ENCODE measurements around the gene ZFYVE21. TPM values are rescaled to one million over a fixed set of nuclear protein-coding genes. Genes with fewer than 3 reads are reported as not detected.

ZFYVE21 gene
- total RNA-seq, 1 donor = 47.0 TPM

- TF ChIP-seq CTCF (IDR thresholded peaks at IDR 0.05; ENCODE audit: insufficient read depth, low read length) = no peak
- H3K4me3 ChIP-seq (ENCODE audit: low read depth, low read length) = no peak overlapping the region
- DNase-seq (ENCODE audit: low read depth) = no peak
These were observed 25.5 kb downstream of the ZFYVE21 start for GRCh38 chr14:103740991-103741689.

- DNase-seq (ENCODE audit: low read depth) = no peak
- TF ChIP-seq CTCF (IDR thresholded peaks at IDR 0.05; ENCODE audit: insufficient read depth, low read length) = no peak
- H3K4me3 ChIP-seq (ENCODE audit: low read depth, low read length) = no peak overlapping the region
These were observed 26.3 kb downstream of the ZFYVE21 start for GRCh38 chr14:103741876-103742275.

- H3K4me3 ChIP-seq (ENCODE audit: low read depth, low read length) = no peak overlapping the region
- no peak for TF ChIP-seq CTCF (IDR thresholded peaks at IDR 0.05; ENCODE audit: insufficient read depth, low read length)
These were observed 27.1 kb downstream of the ZFYVE21 start for GRCh38 chr14:103742499-103743255.

DNA sequence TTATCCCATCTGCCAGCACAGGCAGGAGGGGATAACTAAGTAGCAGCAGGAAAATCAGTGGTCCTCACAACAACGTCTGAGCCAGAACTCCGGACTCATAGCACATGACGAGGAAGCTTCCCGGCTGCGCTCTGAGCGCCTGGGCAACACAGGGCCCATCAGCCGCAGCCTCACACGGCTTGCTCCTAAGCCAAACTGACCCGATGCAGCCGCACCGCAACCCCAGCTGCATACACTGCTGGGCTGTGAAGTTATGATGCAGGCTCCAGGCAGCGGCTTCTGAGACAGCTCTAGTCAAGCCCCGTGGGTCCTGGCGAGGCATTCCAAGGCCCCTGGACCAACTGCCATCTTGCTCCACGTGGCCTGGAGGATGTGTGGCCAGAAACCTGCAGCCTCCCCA lies 28.1 kb downstream of the ZFYVE21 start:
- H3K4me3 ChIP-seq (ENCODE audit: low read depth, low read length) = no peak overlapping the region
- no peak for DNase-seq (ENCODE audit: low read depth)
- TF ChIP-seq CTCF (IDR thresholded peaks at IDR 0.05; ENCODE audit: insufficient read depth, low read length) = no peak

More at GRCh38 chr14:103742499-103743255, 27.1 kb downstream of the ZFYVE21 start:
- no peak for DNase-seq (ENCODE audit: low read depth)

GRCh38 chr14:103744621-103745395 lies 29.2 kb downstream of the ZFYVE21 start:
- no peak for DNase-seq (ENCODE audit: low read depth)
- no peak for TF ChIP-seq CTCF (IDR thresholded peaks at IDR 0.05; ENCODE audit: insufficient read depth, low read length)
- H3K4me3 ChIP-seq (ENCODE audit: low read depth, low read length) = no peak overlapping the region

DNA sequence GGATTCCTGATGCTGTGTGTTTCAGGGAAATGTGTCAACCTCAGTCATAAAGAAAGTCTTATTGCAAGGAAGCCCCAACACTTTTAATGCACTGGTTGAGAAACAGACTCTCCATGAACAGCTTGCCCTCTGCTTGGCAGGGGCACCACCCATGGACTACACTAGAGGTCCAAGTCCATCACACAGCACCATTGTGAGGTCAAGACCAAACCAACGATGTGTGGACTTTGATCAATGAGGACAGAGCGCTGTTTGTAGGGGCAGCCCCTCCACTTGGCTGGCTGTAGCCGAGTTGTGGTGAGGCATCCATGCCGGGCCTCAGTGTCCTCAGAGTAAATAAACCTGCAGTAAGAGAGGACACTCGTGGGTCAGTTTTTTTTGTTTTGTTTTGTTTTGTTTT lies 29.8 kb downstream of the ZFYVE21 start:
- H3K4me3 ChIP-seq (ENCODE audit: low read depth, low read length) = no peak overlapping the region
- DNase-seq (ENCODE audit: low read depth) = no peak
- TF ChIP-seq CTCF (IDR thresholded peaks at IDR 0.05; ENCODE audit: insufficient read depth, low read length) = no peak
